ENCODE measurements around the gene THAP7. TPM values are rescaled to one million over a fixed set of nuclear protein-coding genes. Genes with fewer than 3 reads are reported as not detected.
A peak's percentile ranks its signal among the peaks of the same experiment; 100 is the strongest.

Gene THAP7
- total RNA-seq, 4 donors from 2014 or later: 46.9 to 71.8 (median 49.3) TPM

DNA sequence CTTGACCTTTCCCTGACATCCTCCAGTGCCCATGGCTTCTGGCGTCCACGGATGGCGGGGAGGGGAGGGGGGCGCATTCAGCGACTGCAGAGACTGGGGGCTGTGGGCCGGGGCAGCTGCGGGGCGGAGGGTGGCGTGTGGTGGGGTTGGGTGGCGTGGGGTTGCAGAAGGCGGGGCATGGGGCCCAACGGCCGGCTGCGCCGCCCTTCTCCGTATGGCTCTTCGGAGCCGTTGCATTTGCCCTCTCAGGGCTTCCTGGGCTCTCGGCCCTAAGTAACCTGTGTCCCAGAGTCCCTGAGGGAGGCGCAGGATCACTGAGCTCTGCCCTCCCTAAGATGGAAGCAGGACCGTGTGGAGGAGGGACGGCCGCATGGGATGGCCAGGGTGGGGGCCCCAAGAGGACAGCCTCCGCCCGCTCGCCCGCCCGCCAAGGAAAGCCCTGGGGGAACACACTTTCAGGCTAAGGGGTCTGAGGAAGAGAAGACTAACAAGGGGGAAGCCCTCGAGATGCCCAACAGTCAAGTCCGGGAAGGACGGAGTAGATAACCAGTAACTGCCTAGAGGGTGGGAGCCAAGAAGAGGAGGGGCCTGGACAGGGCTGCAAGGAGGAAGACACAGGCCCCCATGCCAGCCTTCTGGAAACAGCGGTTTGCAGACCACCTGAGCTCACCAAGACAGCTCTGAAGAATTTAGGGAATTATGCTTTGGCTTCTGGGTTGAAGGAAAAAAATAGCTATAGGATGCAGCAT, 44.1 kb downstream of the THAP7 start:
- Histone ChIP-seq H3K27ac (peak overlapping the region in 2 of 4 donors; percentile 60 to 88), H3K4me1 (peaks cover 0 to 28% (median 17%) of the 10 kb centered on the region in 4 donors), H3K36me3 (peaks cover 0 to 16% (median 0%) of the 10 kb centered on the region in 3 donors), H3K9me3 (no peaks in the 10 kb centered on the region), H3K4me3 (peak overlapping the region; percentile 39 to 72 (median 64)), H3K27me3 (no peaks in the 10 kb centered on the region)
- no peak for DNase-seq (ENCODE audit: low spot score in 2 of 2)
- TF ChIP-seq EP300 (IDR thresholded peaks at IDR 0.05) (no peak), POLR2A (IDR thresholded peaks at IDR 0.05) (no peak)
- TF ChIP-seq, protein P1, sequence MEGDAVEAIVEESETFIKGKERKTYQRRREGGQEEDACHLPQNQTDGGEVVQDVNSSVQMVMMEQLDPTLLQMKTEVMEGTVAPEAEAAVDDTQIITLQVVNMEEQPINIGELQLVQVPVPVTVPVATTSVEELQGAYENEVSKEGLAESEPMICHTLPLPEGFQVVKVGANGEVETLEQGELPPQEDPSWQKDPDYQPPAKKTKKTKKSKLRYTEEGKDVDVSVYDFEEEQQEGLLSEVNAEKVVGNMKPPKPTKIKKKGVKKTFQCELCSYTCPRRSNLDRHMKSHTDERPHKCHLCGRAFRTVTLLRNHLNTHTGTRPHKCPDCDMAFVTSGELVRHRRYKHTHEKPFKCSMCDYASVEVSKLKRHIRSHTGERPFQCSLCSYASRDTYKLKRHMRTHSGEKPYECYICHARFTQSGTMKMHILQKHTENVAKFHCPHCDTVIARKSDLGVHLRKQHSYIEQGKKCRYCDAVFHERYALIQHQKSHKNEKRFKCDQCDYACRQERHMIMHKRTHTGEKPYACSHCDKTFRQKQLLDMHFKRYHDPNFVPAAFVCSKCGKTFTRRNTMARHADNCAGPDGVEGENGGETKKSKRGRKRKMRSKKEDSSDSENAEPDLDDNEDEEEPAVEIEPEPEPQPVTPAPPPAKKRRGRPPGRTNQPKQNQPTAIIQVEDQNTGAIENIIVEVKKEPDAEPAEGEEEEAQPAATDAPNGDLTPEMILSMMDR (IDR thresholded peaks at IDR 0.05): no peak
- WGBS, 2 donors: 5% methylated on average over 7 to 14 of the region's 32 CpGs

DNA sequence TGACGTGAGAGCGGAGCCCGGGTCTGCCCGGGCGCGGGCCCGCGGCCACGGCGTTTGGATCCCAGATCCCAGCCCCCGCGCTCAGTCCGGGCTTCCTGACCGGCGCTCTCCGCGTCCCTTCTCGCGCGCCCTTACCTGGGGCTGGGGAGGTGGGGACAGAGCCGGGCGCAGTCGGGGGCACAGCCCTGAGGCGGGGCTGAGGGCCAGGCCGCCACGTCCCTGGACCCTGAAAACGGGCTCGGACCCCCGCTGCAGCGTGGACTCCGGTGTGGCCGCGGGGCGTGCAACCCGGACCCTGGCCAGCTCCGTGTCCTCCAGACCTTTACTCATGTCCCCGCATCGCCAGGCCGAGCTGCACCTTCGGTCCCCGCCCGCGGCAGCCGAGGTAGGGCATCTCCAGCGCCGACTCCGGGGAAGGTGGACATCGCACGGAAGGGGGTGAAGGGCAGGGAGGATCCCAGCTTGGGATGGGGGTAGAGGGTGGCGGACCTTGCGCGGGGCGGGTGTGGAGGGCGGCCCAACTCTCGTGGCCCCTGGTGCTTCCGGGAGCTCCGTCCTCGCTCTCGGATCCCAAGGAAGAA, 44.7 kb downstream of the THAP7 start:
- H3K27me3 ChIP-seq: no peaks in the 10 kb centered on the region
- no peaks in the 10 kb centered on the region for H3K9me3 ChIP-seq
- TF ChIP-seq POLR2A (IDR thresholded peaks at IDR 0.05) (no peak), EP300 (IDR thresholded peaks at IDR 0.05) (no peak)
- TF ChIP-seq, protein P1 (IDR thresholded peaks at IDR 0.05): no peak
- H3K27ac ChIP-seq: peak overlapping the region in 2 of 4 donors; percentile 60 to 88
- peaks cover 0 to 23% (median 0%) of the 10 kb centered on the region in 3 donors for H3K36me3 ChIP-seq
- peaks cover 0 to 33% (median 17%) of the 10 kb centered on the region in 4 donors for H3K4me1 ChIP-seq
- H3K4me3 ChIP-seq: peak overlapping the region; percentile 39 to 72 (median 64)
- no peak for DNase-seq (ENCODE audit: low spot score in 2 of 2)
- WGBS, 2 donors: 1 to 2% methylated on average over 24 to 52 of the region's 59 CpGs

GRCh38 chr22:20956258-20957101, 45.4 kb downstream of the THAP7 start:
- peaks cover 0 to 30% (median 0%) of the 10 kb centered on the region in 3 donors for H3K36me3 ChIP-seq
- H3K27me3 ChIP-seq: no peaks in the 10 kb centered on the region
- peak overlapping the region; percentile 39 to 72 (median 64) for H3K4me3 ChIP-seq
- no peaks in the 10 kb centered on the region for H3K9me3 ChIP-seq
- 48 to 62% methylated on average over 19 to 27 of the region's 27 CpGs for WGBS, 2 donors
- DNase-seq (ENCODE audit: low spot score in 2 of 2): no peak
- H3K4me1 ChIP-seq: peaks cover 0 to 33% (median 17%) of the 10 kb centered on the region in 4 donors
- no peak for TF ChIP-seq POLR2A (IDR thresholded peaks at IDR 0.05)
- H3K27ac ChIP-seq: peak overlapping the region in 2 of 4 donors; percentile 60 to 88

- Histone ChIP-seq H3K36me3 (peaks cover 0 to 39% (median 0%) of the 10 kb centered on the region in 3 donors), H3K9me3 (no peaks in the 10 kb centered on the region), H3K27me3 (no peaks in the 10 kb centered on the region), H3K4me1 (peaks cover 0 to 33% (median 17%) of the 10 kb centered on the region in 4 donors), H3K4me3 (no peak overlapping the region), H3K27ac (no peak overlapping the region)
- TF ChIP-seq, protein P1 (IDR thresholded peaks at IDR 0.05): no peak
- no peak for TF ChIP-seq EP300 (IDR thresholded peaks at IDR 0.05)
- TF ChIP-seq POLR2A (IDR thresholded peaks at IDR 0.05): no peak
- no peak for DNase-seq (ENCODE audit: low spot score in 2 of 2)
- WGBS, 2 donors: 74 to 75% methylated on average over 7 of the region's 7 CpGs
Observed at GRCh38 chr22:20955548-20955947, 46.4 kb downstream of the THAP7 start.

GRCh38 chr22:20953668-20954500, 48.0 kb downstream of the THAP7 start:
- H3K27me3 ChIP-seq: no peaks in the 10 kb centered on the region
- peak in 1 of 2 donors; percentile 27 for DNase-seq (ENCODE audit: low spot score in 2 of 2)
- no peak overlapping the region for H3K4me3 ChIP-seq
- H3K4me1 ChIP-seq: peaks cover 0 to 33% (median 17%) of the 10 kb centered on the region in 4 donors
- peak overlapping the region in 1 of 4 donors; percentile 6 for H3K27ac ChIP-seq
- WGBS, 2 donors: 90 to 91% methylated on average over 8 of the region's 8 CpGs
- H3K9me3 ChIP-seq: no peaks in the 10 kb centered on the region
- H3K36me3 ChIP-seq: peaks cover 0 to 50% (median 0%) of the 10 kb centered on the region in 3 donors
- TF ChIP-seq, protein P1 (IDR thresholded peaks at IDR 0.05): no peak
- peak in 1 of 2 donors; percentile 36 for TF ChIP-seq EP300 (IDR thresholded peaks at IDR 0.05)

Data from tibial nerve (tissue), 4 donors.